GM19043 (cell line): ENCODE data around the gene MYH15.
A peak's percentile ranks its signal among the peaks of the same experiment; 100 is the strongest.

Experiments
- ATAC-seq: cut with Tn5 transposase; IDR thresholded peaks from one replicate; pipeline ENCODE4 v1.9.1; 2021; ENCODE audit warnings: low read depth; ENCODE audit not compliant: unreplicated experiment

MYH15 gene

GRCh38 chr3:108511055-108511454 is 659 bp upstream of the MYH15 start:
- no peak for ATAC-seq

GRCh38 chr3:108509871-108510270 is 525 bp downstream of the MYH15 start:
- ATAC-seq: no peak

GRCh38 chr3:108509263-108509662 is 1.1 kb downstream of the MYH15 start:
- ATAC-seq: no peak

- ATAC-seq: no peak
Observed at GRCh38 chr3:108507902-108508301, 2.5 kb downstream of the MYH15 start.

GRCh38 chr3:108505811-108506210 is 4.6 kb downstream of the MYH15 start:
- ATAC-seq: no peak

- no peak for ATAC-seq
Observed at GRCh38 chr3:108503722-108504121, 6.7 kb downstream of the MYH15 start.

GRCh38 chr3:108501535-108501934 is 8.9 kb downstream of the MYH15 start:
- no peak for ATAC-seq

GRCh38 chr3:108500728-108501127 is 9.7 kb downstream of the MYH15 start:
- ATAC-seq: no peak

- ATAC-seq: no peak
Observed at GRCh38 chr3:108497271-108497670, 13.1 kb downstream of the MYH15 start.

- no peak for ATAC-seq
Observed at GRCh38 chr3:108495717-108496116, 14.7 kb downstream of the MYH15 start.

- ATAC-seq: no peak
Observed at GRCh38 chr3:108494906-108495531, 15.4 kb downstream of the MYH15 start.

GRCh38 chr3:108493862-108494261 is 16.5 kb downstream of the MYH15 start:
- ATAC-seq: no peak

GRCh38 chr3:108491456-108491855 is 18.9 kb downstream of the MYH15 start:
- no peak for ATAC-seq

- peak; percentile 84 for ATAC-seq
Observed at GRCh38 chr3:108489776-108490175, 20.6 kb downstream of the MYH15 start.

GRCh38 chr3:108488631-108489030 is 21.8 kb downstream of the MYH15 start:
- no peak for ATAC-seq

GRCh38 chr3:108487439-108487838 is 23.0 kb downstream of the MYH15 start:
- ATAC-seq: no peak

GRCh38 chr3:108486941-108487340 is 23.5 kb downstream of the MYH15 start:
- ATAC-seq: no peak

- no peak for ATAC-seq
Observed at GRCh38 chr3:108486338-108486737, 24.1 kb downstream of the MYH15 start.

GRCh38 chr3:108485146-108485545 is 25.2 kb downstream of the MYH15 start:
- ATAC-seq: no peak

GRCh38 chr3:108479224-108479623 is 31.2 kb downstream of the MYH15 start:
- no peak for ATAC-seq

- ATAC-seq: no peak
Observed at GRCh38 chr3:108477511-108478147, 32.8 kb downstream of the MYH15 start.

- ATAC-seq: no peak
Observed at GRCh38 chr3:108475220-108475782, 35.1 kb downstream of the MYH15 start.
